Measurements from ENCODE around the gene HUNK. TPM values are rescaled to one million over a fixed set of nuclear protein-coding genes. Genes with fewer than 3 reads are reported as not detected.

Gene HUNK
- total and polyA plus RNA-seq, 2 donors (not counting 1 experiment from before 2014, with no cell fraction given) = 0.01 to 0.07 TPM

DNA sequence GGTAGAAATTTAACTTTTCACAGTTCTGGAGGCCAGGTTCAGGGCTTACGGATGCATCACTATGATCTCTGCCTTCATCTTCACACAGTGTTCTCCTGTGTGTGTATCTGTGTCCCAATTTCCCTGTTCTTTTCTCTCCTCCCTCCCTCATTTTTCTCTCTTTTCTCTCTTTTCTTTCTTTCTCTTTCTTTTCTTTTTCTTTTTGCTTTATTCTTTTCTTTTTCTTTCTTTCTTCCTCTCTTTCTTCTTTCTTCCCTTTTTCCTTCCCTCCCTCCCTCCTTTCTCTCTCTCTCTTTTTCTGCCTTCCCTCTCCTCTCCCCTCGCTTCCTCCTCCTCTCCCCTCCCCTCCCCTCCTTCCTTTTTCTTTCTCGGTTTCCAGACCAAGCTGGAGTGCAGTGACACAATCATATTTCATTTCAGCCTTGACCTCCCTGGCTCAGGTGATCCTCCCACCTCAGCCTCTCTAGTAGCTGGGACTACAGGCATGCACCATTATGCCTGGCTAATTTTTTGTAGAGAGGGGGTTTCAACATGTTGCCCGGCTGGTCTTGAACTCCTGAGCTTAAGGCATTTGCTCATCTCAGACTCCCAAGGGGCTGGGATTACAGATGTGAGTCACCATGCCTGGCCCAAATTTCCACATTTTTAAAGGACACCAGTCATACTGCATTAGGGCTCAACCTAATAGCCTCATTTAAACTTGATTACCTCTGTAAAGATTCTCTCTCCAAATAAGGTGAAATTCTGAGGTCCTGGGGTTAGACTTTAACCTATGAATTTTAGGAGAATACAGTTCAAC, 115.9 kb downstream of the HUNK start:
- Histone ChIP-seq H3K79me2 (ENCODE audit: control insufficient read depth, insufficient read depth, low read length) (no peaks in the 10 kb centered on the region), H3K27ac (ENCODE audit: low read length in 2 of 2) (no peak overlapping the region), H3K9ac (ENCODE audit: low read length) (no peak overlapping the region), H2AFZ (ENCODE audit: insufficient read depth, low read depth, low read length, poor library complexity, severe bottlenecking) (no peak overlapping the region), H3K4me1 (ENCODE audit: control insufficient read depth in 2 of 2, insufficient read depth in 2 of 2, low read length in 2 of 2) (no peaks in the 10 kb centered on the region), H3K9me3 (ENCODE audit: control extremely low read depth in 1 of 3, control insufficient read depth in 2 of 3, insufficient read depth in 1 of 3, low read length in 2 of 3) (peaks cover 0 to 9% (median 2%) of the 10 kb centered on the region in 3 donors), H3K36me3 (replicated peaks in 1 of 2; ENCODE audit: control extremely low read depth in 1 of 2, control insufficient read depth in 1 of 2, extremely low read depth in 1 of 2, insufficient read depth in 2 of 2, low read length in 1 of 2) (no peaks in the 10 kb centered on the region), H3K27me3 (replicated peaks in 1 of 4; ENCODE audit: control extremely low read depth in 1 of 4, control insufficient read depth in 3 of 4, insufficient read depth in 4 of 4, low read length in 3 of 4) (no peaks in the 10 kb centered on the region), H4K20me1 (ENCODE audit: control insufficient read depth, insufficient read depth, low read length, poor library complexity, severe bottlenecking) (no peaks in the 10 kb centered on the region), H3K4me3 (ENCODE audit: control extremely low read depth in 1 of 5, extremely low read depth in 1 of 5, insufficient read depth in 1 of 5, low read depth in 2 of 5, low read length in 4 of 5) (no peak overlapping the region), H3K4me2 (replicated peaks; ENCODE audit: low read depth, low read length, poor library complexity, severe bottlenecking) (no peak overlapping the region)
- H3K9me3 Mint-ChIP-seq (ENCODE audit: insufficient read depth) = peaks cover 2% of the 10 kb centered on the region
- H3K4me3 Mint-ChIP-seq = no peak overlapping the region
- ChIA-PET POLR2A (no interaction called here), CTCF (interaction anchor here (0.6 kb wide), 1 partner anchor 149 kb away, joined by 3 read pairs; no protein-coding TSS in a partner anchor)
- ATAC-seq (ENCODE audit: low read depth) = no peak
- intact Hi-C loops (cut with micrococcal nuclease) = no loop called here
- peaks cover 12% of the 10 kb centered on the region for H3K27me3 Mint-ChIP-seq
- no peak overlapping the region for H3K27ac Mint-ChIP-seq
- 66% methylated on average over 3 of the region's 4 CpGs for WGBS (ENCODE audit: insufficient coverage)
- no peaks in the 10 kb centered on the region for H3K4me1 Mint-ChIP-seq
- no peak for TF ChIP-seq CTCF (IDR thresholded peaks at IDR 0.05)
- TF ChIP-seq EZH2 (IDR thresholded peaks at IDR 0.05; ENCODE audit: borderline replicate concordance, insufficient read depth, low read depth, low read length, poor library complexity, severe bottlenecking) = no peak
- no peak for DNase-seq

Data from B cell (primary cell).